ENCODE results near the gene WDR5.

The WDR5 gene

DNA sequence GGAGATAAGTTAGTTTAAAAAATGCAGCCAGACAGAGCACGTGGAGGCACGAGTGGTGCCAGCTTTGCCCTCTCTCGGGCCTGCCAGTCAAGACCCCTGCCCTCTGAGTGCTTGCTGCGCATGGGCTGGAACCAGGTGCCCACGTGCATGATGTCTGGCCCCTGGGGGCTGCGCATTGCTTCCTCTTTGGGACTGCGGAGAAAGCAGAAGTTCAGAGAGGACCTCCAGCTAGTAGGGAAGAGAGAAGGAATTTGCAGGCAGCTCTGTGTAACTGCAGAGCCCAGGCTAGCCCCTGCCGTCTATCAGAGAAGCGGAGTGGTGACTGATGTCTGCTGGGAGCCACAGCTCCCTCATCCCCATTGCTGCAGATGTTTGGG, 38.2 kb downstream of the WDR5 start:
- DNase-seq (ENCODE audit: low read depth): no peak

DNA sequence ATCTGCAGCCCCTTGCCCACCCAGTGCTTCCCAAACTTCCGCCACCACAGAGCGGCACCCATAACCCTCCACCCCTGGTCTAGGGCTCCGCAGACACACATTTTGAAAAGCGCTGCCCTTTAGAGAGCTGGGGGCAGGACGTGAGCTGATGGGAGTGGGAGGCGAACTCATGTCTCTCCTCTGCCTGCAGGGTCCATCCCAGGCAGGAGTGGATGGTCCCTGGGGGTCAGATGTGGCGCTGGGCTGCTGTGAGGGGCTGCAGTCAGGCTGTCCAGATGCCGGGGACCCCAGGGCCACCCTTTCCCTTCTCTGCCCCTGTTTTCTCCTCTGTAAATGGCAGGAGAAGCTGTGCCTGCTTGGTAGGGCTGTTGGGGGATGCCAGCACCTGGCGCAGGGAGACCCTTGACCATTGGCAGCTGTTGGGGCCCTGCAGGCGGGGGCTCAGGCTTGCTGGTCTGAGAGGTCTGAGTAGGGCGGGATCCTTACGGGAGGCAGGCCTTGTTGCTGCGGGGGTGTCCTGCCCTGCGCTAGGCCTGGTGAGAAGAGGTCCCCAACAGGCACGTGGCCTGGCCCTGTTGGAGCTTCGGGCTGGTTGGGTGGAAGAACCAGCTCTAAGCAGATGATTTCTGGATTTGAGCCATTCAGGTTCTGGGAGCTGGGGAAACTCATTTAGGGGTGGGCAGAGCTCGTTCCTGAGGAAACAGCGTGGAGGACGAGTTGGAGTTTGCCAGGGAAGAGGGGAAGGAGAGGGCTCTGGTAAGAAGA, 38.8 kb downstream of the WDR5 start:
- DNase-seq (ENCODE audit: low read depth): no peak

- DNase-seq (ENCODE audit: low read depth): no peak
Measured at GRCh38 chr9:134175291-134175807, 39.5 kb downstream of the WDR5 start.

- no peak for DNase-seq (ENCODE audit: low read depth)
Measured at GRCh38 chr9:134175808-134176598, 40.1 kb downstream of the WDR5 start.

- DNase-seq (ENCODE audit: low read depth): no peak
Measured at GRCh38 chr9:134176599-134176968, 40.7 kb downstream of the WDR5 start.

DNA sequence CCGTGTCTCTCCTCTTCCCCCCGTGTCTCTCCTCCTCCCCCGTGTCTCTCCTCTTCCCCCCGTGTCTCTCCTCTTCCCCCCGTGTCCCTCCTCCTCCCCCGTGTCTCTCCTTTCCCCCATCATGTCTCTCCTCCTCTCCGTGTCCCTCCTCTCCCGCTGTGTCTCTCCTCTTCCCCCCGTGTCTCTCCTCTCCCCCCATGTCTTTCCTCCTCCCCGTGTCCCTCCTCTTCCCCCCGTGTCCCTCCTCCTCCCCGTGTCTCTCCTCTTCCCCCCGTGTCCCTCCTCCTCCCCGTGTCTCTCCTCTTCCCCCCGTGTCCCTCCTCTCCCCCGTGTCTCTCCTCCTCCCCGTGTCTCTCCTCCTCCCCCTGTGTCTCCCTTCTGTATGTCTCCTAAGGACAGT, 41.3 kb downstream of the WDR5 start:
- no peak for DNase-seq (ENCODE audit: low read depth)

GRCh38 chr9:134177624-134178393, 41.9 kb downstream of the WDR5 start:
- DNase-seq (ENCODE audit: low read depth): no peak

GRCh38 chr9:134178394-134178767, 42.5 kb downstream of the WDR5 start:
- DNase-seq (ENCODE audit: low read depth): no peak

- no peak for DNase-seq (ENCODE audit: low read depth)
Measured at GRCh38 chr9:134178768-134179551, 43.1 kb downstream of the WDR5 start.

GRCh38 chr9:134179595-134179917, 43.7 kb downstream of the WDR5 start:
- no peak for DNase-seq (ENCODE audit: low read depth)

- DNase-seq (ENCODE audit: low read depth): no peak
Measured at GRCh38 chr9:134179918-134180785, 44.3 kb downstream of the WDR5 start.

- DNase-seq (ENCODE audit: low read depth): no peak
Measured at GRCh38 chr9:134180786-134181647, 45.1 kb downstream of the WDR5 start.

- DNase-seq (ENCODE audit: low read depth): no peak
Measured at GRCh38 chr9:134181648-134182034, 45.8 kb downstream of the WDR5 start.

DNA sequence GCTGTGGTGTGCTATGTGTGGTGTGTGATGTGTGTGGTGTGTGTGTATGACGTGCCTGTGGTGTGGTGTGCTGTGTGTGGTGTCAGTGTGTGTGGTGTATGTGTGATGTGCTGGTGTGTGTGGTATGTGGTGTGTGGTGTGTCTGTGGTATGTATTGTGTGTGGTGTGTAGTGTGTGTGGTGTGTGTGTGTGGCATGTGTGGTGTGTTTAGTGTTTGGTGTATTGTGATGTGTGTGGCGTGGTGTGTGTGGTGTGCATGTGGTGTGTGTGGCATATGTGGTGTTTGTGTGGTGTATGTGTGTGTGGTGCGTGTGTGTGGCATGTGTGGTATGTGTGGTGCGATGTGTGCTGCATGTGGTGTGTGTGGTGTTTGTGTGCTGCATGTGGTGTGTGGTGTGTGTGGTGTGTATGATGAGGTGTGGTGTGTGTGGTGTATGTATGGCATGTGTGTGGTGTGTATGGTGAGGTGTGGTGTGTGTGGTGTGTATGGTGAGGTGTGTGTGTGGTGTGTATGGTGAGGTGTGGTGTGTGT, 46.7 kb downstream of the WDR5 start:
- no peak for DNase-seq (ENCODE audit: low read depth)

DNA sequence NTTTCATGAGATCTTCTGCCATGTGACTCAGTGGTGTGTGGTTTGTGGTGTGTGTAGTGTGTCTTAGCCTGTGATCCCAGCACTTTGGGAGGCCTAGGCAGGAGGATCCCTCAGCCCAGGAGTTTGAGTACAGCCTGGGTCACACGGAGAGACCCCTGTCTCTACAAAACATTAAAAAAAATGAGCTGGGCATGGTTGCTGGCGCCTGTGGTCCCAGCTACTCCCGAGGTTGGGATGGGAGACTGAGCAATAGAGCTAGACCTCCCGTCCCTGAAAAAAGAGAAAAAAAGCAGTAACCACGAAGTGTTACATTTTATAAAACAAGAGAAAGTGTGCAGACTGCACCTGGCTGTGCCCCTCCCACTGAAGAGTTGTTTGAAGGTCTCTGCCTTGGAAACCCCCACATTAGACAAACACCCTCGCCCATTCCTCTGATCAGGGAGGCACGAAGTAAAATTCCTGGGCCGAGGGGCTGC, 49.7 kb downstream of the WDR5 start:
- no peak for DNase-seq (ENCODE audit: low read depth)

GRCh38 chr9:134186471-134187109, 50.7 kb downstream of the WDR5 start:
- no peak for DNase-seq (ENCODE audit: low read depth)

DNA sequence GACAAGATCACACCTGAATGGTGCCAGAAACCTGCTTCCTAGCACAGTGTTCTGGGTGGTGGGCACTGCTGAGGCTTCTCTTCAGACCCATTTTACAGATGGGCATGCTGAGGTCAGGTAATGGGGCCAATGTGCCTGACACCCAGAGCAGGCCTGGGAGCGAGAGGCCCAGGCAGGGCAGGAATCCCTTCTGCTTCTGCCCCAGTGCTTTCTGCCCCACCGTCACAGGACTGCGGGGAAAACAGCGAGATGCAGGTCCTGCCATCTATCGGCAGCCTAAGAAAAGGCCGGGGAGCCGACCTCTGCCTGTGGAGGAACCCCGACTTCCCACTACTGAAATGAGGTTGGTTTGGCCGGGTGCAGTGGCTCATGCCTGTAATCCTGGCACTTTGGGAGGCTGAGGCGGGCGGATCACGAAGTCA, 51.2 kb downstream of the WDR5 start:
- DNase-seq (ENCODE audit: low read depth): no peak

DNA sequence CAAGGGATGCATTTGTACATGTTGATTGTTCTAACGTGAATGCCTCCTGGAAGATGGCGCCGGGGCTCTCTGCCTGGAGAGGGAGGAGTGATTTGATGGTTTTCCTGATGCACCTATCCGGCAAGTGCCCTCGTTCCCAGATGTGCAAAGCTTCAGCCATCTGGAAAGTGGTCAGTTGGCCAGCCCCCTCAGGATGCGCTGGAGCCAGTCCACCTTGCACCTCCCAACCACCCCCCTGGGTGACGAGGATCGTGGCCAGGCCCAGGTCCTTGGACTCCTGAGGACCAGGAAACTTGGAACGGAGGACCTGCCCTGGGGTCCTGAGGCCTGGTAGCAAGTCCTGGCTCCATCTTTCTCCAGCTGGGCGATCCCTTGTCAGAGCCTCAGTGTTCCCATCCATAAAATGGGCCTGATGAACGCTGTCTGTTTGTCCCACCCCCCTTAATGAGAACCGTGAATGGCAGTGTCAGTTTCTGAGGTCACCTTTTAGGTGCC, 52.1 kb downstream of the WDR5 start:
- no peak for DNase-seq (ENCODE audit: low read depth)
